ENCODE data around the gene PAIP2.

Gene PAIP2

GRCh38 chr5:139296198-139296597 is 45.5 kb upstream of the PAIP2 start:
- no peak for TF ChIP-seq CTCF (IDR thresholded peaks at IDR 0.05; ENCODE audit: low read depth, low read length)
- no peak for TF ChIP-seq MYC (IDR thresholded peaks at IDR 0.05; ENCODE audit: low read depth, low read length)
- no peak for TF ChIP-seq MAX (IDR thresholded peaks at IDR 0.05; ENCODE audit: low read depth, low read length)
- TF ChIP-seq POLR2A (IDR thresholded peaks at IDR 0.05; ENCODE audit: extremely low read depth, insufficient read length), result no peak
- peak overlapping the region; percentile 88 for H3K4me3 ChIP-seq (ENCODE audit: low read depth, low read length)
- DNase-seq (ENCODE audit: low read depth), result no peak

- no peak for DNase-seq (ENCODE audit: low read depth)
- H3K4me3 ChIP-seq (ENCODE audit: low read depth, low read length), result peak overlapping the region; percentile 88
- TF ChIP-seq MYC (IDR thresholded peaks at IDR 0.05; ENCODE audit: low read depth, low read length) (no peak), CTCF (IDR thresholded peaks at IDR 0.05; ENCODE audit: low read depth, low read length) (no peak), MAX (IDR thresholded peaks at IDR 0.05; ENCODE audit: low read depth, low read length) (no peak), POLR2A (IDR thresholded peaks at IDR 0.05; ENCODE audit: extremely low read depth, insufficient read length) (no peak)
These were observed 44.8 kb upstream of the PAIP2 start for GRCh38 chr5:139296862-139297326.

- DNase-seq (ENCODE audit: low read depth), result no peak
- TF ChIP-seq POLR2A (IDR thresholded peaks at IDR 0.05; ENCODE audit: extremely low read depth, insufficient read length) (no peak), MYC (IDR thresholded peaks at IDR 0.05; ENCODE audit: low read depth, low read length) (no peak), CTCF (IDR thresholded peaks at IDR 0.05; ENCODE audit: low read depth, low read length) (no peak), MAX (IDR thresholded peaks at IDR 0.05; ENCODE audit: low read depth, low read length) (no peak)
- H3K4me3 ChIP-seq (ENCODE audit: low read depth, low read length), result peak overlapping the region; percentile 88
These were observed 44.1 kb upstream of the PAIP2 start for GRCh38 chr5:139297439-139298133.

- TF ChIP-seq POLR2A (IDR thresholded peaks at IDR 0.05; ENCODE audit: extremely low read depth, insufficient read length) (no peak), MYC (IDR thresholded peaks at IDR 0.05; ENCODE audit: low read depth, low read length) (no peak), MAX (IDR thresholded peaks at IDR 0.05; ENCODE audit: low read depth, low read length) (no peak), CTCF (IDR thresholded peaks at IDR 0.05; ENCODE audit: low read depth, low read length) (no peak)
- H3K4me3 ChIP-seq (ENCODE audit: low read depth, low read length), result peak overlapping the region; percentile 28
- DNase-seq (ENCODE audit: low read depth), result no peak
These were observed 43.4 kb upstream of the PAIP2 start for GRCh38 chr5:139298242-139298641.

GRCh38 chr5:139299486-139299885 is 42.2 kb upstream of the PAIP2 start:
- no peak for DNase-seq (ENCODE audit: low read depth)
- H3K4me3 ChIP-seq (ENCODE audit: low read depth, low read length), result no peak overlapping the region
- TF ChIP-seq POLR2A (IDR thresholded peaks at IDR 0.05; ENCODE audit: extremely low read depth, insufficient read length), result no peak
- no peak for TF ChIP-seq CTCF (IDR thresholded peaks at IDR 0.05; ENCODE audit: low read depth, low read length)
